H1 (cell line): ENCODE results near the gene RNF182. TPM values are rescaled to one million over a fixed set of nuclear protein-coding genes. Genes with fewer than 3 reads are reported as not detected.

ENCODE experiments used
- CTCF ChIA-PET: fragments of 300-600 bp; sonication (Branson Sonifier 250); formaldehyde crosslinking; loops from one replicate; lab custom pipeline; 2021; ENCODE audit not compliant: partially characterized antibody; lab: Charles Lee
- POLR2A ChIA-PET: fragments of 300-600 bp; sonication (Branson Sonifier 250); formaldehyde crosslinking; loops from one replicate; lab custom pipeline; 2021; ENCODE audit warnings: inconsistent platforms; ENCODE audit not compliant: partially characterized antibody; lab: Charles Lee
- DNase-seq, 2 experiments: peaks; one replicate each; pipeline versions ENCODE4 v3.0.0 to v3.0.0-alpha.2; 2010 to 2022; ENCODE audit warnings: low spot score in 2 of 2, low read depth in 1 of 2, mixed read lengths in 1 of 2
- FAIRE-seq: peaks from 2 replicates; lab custom pipeline; 2011; peaks lifted over from hg19 to GRCh38; lab: Jason Lieb, UNC
- H2AFZ ChIP-seq: 2 replicates; pipeline ENCODE4 v1.8.1; 2012; ENCODE audit warnings: low read length, inconsistent platforms
- H2AK5ac ChIP-seq: 2 replicates; pipeline ENCODE4 v1.6.1; 2013; ENCODE audit warnings: low read depth, low read length
- H2BK120ac ChIP-seq: replicated peaks from 2 replicates; pipeline ENCODE3; 2013; ENCODE audit warnings: low read depth, low read length, inconsistent platforms
- H2BK12ac ChIP-seq: 2 replicates; pipeline ENCODE4 v1.6.1; 2013; ENCODE audit warnings: low read depth, low read length
- H2BK15ac ChIP-seq: 2 replicates; pipeline ENCODE4 v1.6.1; 2013; ENCODE audit warnings: low read length
- H2BK20ac ChIP-seq: 2 replicates; pipeline ENCODE4 v1.6.1; 2013; ENCODE audit warnings: low read length
- H2BK5ac ChIP-seq: 2 replicates; pipeline ENCODE4 v1.6.1; 2013; ENCODE audit warnings: low read depth, low read length
- H3K14ac ChIP-seq: 2 replicates; pipeline ENCODE4 v1.6.1; 2013; ENCODE audit warnings: inconsistent platforms; ENCODE audit not compliant: insufficient read length
- H3K18ac ChIP-seq: 2 replicates; pipeline ENCODE4 v1.6.1; 2013; ENCODE audit warnings: low read length; ENCODE audit errors: extremely low read depth
- H3K23ac ChIP-seq: 2 replicates; pipeline ENCODE4 v1.6.1; 2013; ENCODE audit warnings: inconsistent platforms; ENCODE audit not compliant: insufficient read length
- H3K23me2 ChIP-seq: 2 replicates; pipeline ENCODE4 v1.6.1; 2013; ENCODE audit warnings: low read depth, low read length
- H3K27ac ChIP-seq: 2 replicates; pipeline ENCODE4 v1.6.1; 2011; ENCODE audit warnings: low read depth, low read length, inconsistent platforms
- H3K27me3 ChIP-seq, 4 experiments: replicated peaks in 1 of 4; 1 replicate in 1 of 4; 2 replicates in 3 of 4; pipeline versions ENCODE4 v1.6.1 to v1.8.1; 2011 to 2013; ENCODE audit warnings: low read length in 3 of 4, mild to moderate bottlenecking in 3 of 4, inconsistent platforms in 2 of 4, mixed read lengths in 2 of 4, moderate library complexity in 1 of 4; ENCODE audit not compliant: control insufficient read depth in 3 of 4, insufficient read depth in 3 of 4; ENCODE audit errors: extremely low read depth in 1 of 4
- H3K36me3 ChIP-seq, 4 experiments: 2 replicates each; pipeline versions ENCODE4 v1.6.1 to v1.8.1; 2011 to 2013; ENCODE audit warnings: mild to moderate bottlenecking in 4 of 4, low read length in 3 of 4, moderate library complexity in 2 of 4, control low read depth in 1 of 4, inconsistent platforms in 1 of 4; ENCODE audit not compliant: insufficient read depth in 4 of 4, control insufficient read depth in 2 of 4
- H3K4ac ChIP-seq: replicated peaks from 2 replicates; pipeline ENCODE3; 2013; ENCODE audit warnings: low read length, low read depth, mixed read lengths, inconsistent platforms; ENCODE audit not compliant: insufficient read length
- H3K4me1 ChIP-seq, 4 experiments: replicated peaks in 1 of 4; 1 replicate in 1 of 4; 2 replicates in 3 of 4; pipeline versions ENCODE4 v1.6.1 to v1.8.1; 2011 to 2013; ENCODE audit warnings: low read length in 3 of 4, inconsistent platforms in 2 of 4, mixed read lengths in 1 of 4; ENCODE audit not compliant: insufficient read depth in 4 of 4, control insufficient read depth in 3 of 4
- H3K4me2 ChIP-seq, 2 experiments: 2 replicates each; pipeline versions ENCODE4 v1.6.1 to v1.8.1; 2011 to 2013; ENCODE audit warnings: low read depth in 2 of 2, low read length in 2 of 2, control low read depth in 1 of 2, inconsistent platforms in 1 of 2, mild to moderate bottlenecking in 1 of 2; ENCODE audit not compliant: insufficient read depth in 1 of 2
- H3K4me3 ChIP-seq, 4 experiments: fragments of 200-600, 300-600 bp in 1 of 4; sonication (generic), shearing (Covaris generic), sonication (Bioruptor Twin) in 1 of 4; 2 replicates each; pipeline versions ENCODE4 v1.5.1 to v1.8.1; 2011 to 2016; ENCODE audit warnings: low read length in 4 of 4, low read depth in 3 of 4, control low read depth in 2 of 4, inconsistent platforms in 2 of 4, mild to moderate bottlenecking in 2 of 4, mixed read lengths in 1 of 4, moderate library complexity in 1 of 4; ENCODE audit not compliant: insufficient read depth in 2 of 4; ENCODE audit errors: extremely low read depth in 1 of 4
- H3K56ac ChIP-seq: replicated peaks from 2 replicates; pipeline ENCODE3; 2013; ENCODE audit warnings: low read depth, mild to moderate bottlenecking, mixed read lengths, low read length, inconsistent platforms; ENCODE audit not compliant: insufficient read length
- H3K79me1 ChIP-seq: 2 replicates; pipeline ENCODE4 v1.6.1; 2013; ENCODE audit warnings: low read depth, low read length, control low read depth
- H3K79me2 ChIP-seq, 2 experiments: 2 replicates each; pipeline versions ENCODE4 v1.6.1 to v1.8.1; 2012 to 2013; ENCODE audit warnings: low read length in 2 of 2, mild to moderate bottlenecking in 2 of 2, inconsistent platforms in 1 of 2; ENCODE audit not compliant: insufficient read depth in 2 of 2, control insufficient read depth in 1 of 2
- H3K9ac ChIP-seq, 4 experiments: replicated peaks in 1 of 4; 1 replicate in 1 of 4; 2 replicates in 3 of 4; pipeline versions ENCODE4 v1.6.1 to v1.8.1; 2011 to 2013; ENCODE audit warnings: low read depth in 3 of 4, low read length in 3 of 4, control low read depth in 2 of 4, mild to moderate bottlenecking in 2 of 4, moderate library complexity in 2 of 4, inconsistent platforms in 1 of 4; ENCODE audit errors: extremely low read depth in 1 of 4
- H3K9me3 ChIP-seq, 2 experiments: 2 replicates each; pipeline versions ENCODE4 v1.6.1 to v1.8.1; 2012 to 2013; ENCODE audit warnings: mild to moderate bottlenecking in 2 of 2, moderate library complexity in 2 of 2, control low read depth in 1 of 2, inconsistent platforms in 1 of 2, low read depth in 1 of 2, low read length in 1 of 2, mixed read lengths in 1 of 2; ENCODE audit not compliant: insufficient read depth in 2 of 2
- H4K20me1 ChIP-seq, 2 experiments: replicated peaks in 1 of 2; 2 replicates each; pipeline versions ENCODE3 to v1.8.1; 2011 to 2013; ENCODE audit warnings: inconsistent platforms in 2 of 2, low read length in 2 of 2, mild to moderate bottlenecking in 1 of 2; ENCODE audit not compliant: insufficient read depth in 2 of 2, control insufficient read depth in 1 of 2
- H4K5ac ChIP-seq: 2 replicates; pipeline ENCODE4 v1.6.1; 2013; ENCODE audit warnings: low read length, low read depth, mixed read lengths, inconsistent platforms; ENCODE audit not compliant: insufficient read length
- H4K8ac ChIP-seq: 2 replicates; pipeline ENCODE4 v1.8.0; 2013; ENCODE audit warnings: mild to moderate bottlenecking, moderate library complexity, low read length, inconsistent platforms; ENCODE audit not compliant: insufficient read depth; ENCODE audit errors: extremely low read depth
- H4K91ac ChIP-seq: replicated peaks from 2 replicates; pipeline ENCODE3; 2013; ENCODE audit warnings: low read length, mixed read lengths, inconsistent platforms; ENCODE audit not compliant: insufficient read length
- CBX8 ChIP-seq: fragments of 300-800, 300-1000 bp; sonication (generic); IDR thresholded peaks from 2 replicates; pipeline ENCODE4 v1.7.1; 2016; ENCODE audit warnings: low read depth, low read length, borderline replicate concordance
- CTBP2 ChIP-seq: IDR thresholded peaks from 2 replicates; pipeline ENCODE4 v1.7.0; 2011; ENCODE audit warnings: borderline replicate concordance, mild to moderate bottlenecking, moderate library complexity, mixed read lengths, low read length; ENCODE audit not compliant: insufficient read depth, insufficient read length
- EGR1 ChIP-seq: IDR thresholded peaks from 2 replicates; pipeline ENCODE4 v1.6.1; 2011; ENCODE audit warnings: low read depth, low read length, borderline replicate concordance
- PHF8 ChIP-seq: fragments of 200-600 bp; sonication (generic); conservative IDR thresholded peaks from 2 replicates; pipeline ENCODE4 v1.7.1; 2012; ENCODE audit warnings: low read depth, mild to moderate bottlenecking, inconsistent platforms, low read length, moderate library complexity
- SIRT6 ChIP-seq: IDR thresholded peaks from one replicate; pipeline ENCODE4 v1.7.1; 2012; ENCODE audit warnings: low read length, inconsistent platforms
- SRF ChIP-seq: IDR thresholded peaks from 2 replicates; pipeline ENCODE4 v1.6.1; 2011; ENCODE audit warnings: mild to moderate bottlenecking, low read depth, low read length, moderate library complexity
- SUZ12 ChIP-seq: fragments of 200-600 bp; sonication (generic); IDR thresholded peaks from 2 replicates; pipeline ENCODE4 v1.6.1; 2012; ENCODE audit warnings: mild to moderate bottlenecking, inconsistent platforms, low read length, moderate library complexity, mixed read lengths
- WGBS, 2 experiments: shearing (Covaris generic) in 1 of 2; methylation state at CpG; one replicate each; pipeline versions ENCODE4 v1.1.6 to v1.1.7; 2013 to 2015; ENCODE audit warnings: low lambda C conversion rate in 2 of 2, mixed read lengths in 2 of 2, inconsistent platforms in 1 of 2, low coverage in 1 of 2, missing lambda C conversion rate in 1 of 2; ENCODE audit not compliant: insufficient replicate concordance in 2 of 2, insufficient coverage in 1 of 2, insufficient read length in 1 of 2; ENCODE audit errors: extremely low coverage in 1 of 2, missing lambda C conversion rate in 1 of 2; 5-methylcytosine and 5-hydroxymethylcytosine counted together
- polyA plus RNA-seq, 7 experiments: library from polyadenylated mRNA; depleted of rRNA in 3 of 7; stranded (reverse) in 5 of 7; unstranded in 2 of 7; fragments of >200 nt in 5 of 7; fragments of 200-250 nt in 2 of 7; gene quantifications; 1 replicate in 5 of 7; 2 replicates in 1 of 7; 4 replicates in 1 of 7; pipeline versions ENCODE4 v1.2.1 to v1.2.3, GENCODE V29; 2011 to 2013; ENCODE audit warnings: missing spikeins in 2 of 7, mixed read lengths in 2 of 7
- total RNA-seq: library from RNA; stranded (reverse); fragmentation: NEBNext Ultra II Directional; extraction: Animal tissue kit (Norgen Biotek cat#: 25700); gene quantifications from 2 replicates; pipeline ENCODE4 v1.2.1, GENCODE V29; 2021
- TF ChIP-seq, protein P1 (sequence below): IDR thresholded peaks from 2 replicates; pipeline ENCODE4 v1.6.1; 2012; ENCODE audit warnings: low read length, inconsistent platforms
- TF ChIP-seq, protein P2 (sequence below): IDR thresholded peaks from 2 replicates; pipeline ENCODE4 v1.6.1; 2011; ENCODE audit warnings: low read length, improper control_type of control experiment

Gene RNF182
- total and polyA plus RNA-seq, 2 of the 8 experiments (the other 6 are each of a cell fraction or from before 2014, with no cell fraction given): 6.2 to 10.7 TPM

DNA sequence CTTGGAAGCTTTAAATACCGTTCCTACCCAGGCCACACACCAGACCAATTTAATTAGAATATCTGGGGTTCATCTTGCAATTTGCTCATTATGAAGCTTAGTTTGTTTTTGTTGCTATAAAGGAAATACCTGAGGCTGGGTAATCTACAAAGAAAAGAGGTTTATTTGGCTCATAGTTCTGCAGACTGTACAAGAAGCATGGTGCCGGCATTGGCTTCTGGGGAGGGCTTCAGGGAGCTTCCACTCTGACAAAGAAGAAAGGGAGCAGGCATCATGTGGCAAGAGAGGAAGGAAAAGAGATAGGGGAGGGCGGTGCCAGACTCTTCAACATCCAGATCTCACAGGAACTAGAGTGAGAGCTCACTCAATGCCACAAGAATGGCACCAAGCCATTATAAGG lies 73.6 kb downstream of the RNF182 start:
- ChIA-PET POLR2A (interaction anchor here (0.5 to 0.8 kb wide), 2 partner anchors 23 kb away, joined by 3 read pairs; no protein-coding TSS in a partner anchor), CTCF (interaction anchor here (0.6 to 1.8 kb wide), 6 partner anchors 36 to 90 kb away, joined by 3 to 6 read pairs (median 3); no protein-coding TSS in a partner anchor)
- Histone ChIP-seq H3K79me1 (no peaks in the 10 kb centered on the region), H2AK5ac (no peak overlapping the region), H3K4me2 (no peak overlapping the region), H2BK5ac (no peak overlapping the region), H3K18ac (no peak overlapping the region), H3K9me3 (peaks cover 0 to 8% of the 10 kb centered on the region in 2 experiments; a peak in 1 of 4 replicates), H4K5ac (no peak overlapping the region), H3K23me2 (no peaks in the 10 kb centered on the region), H3K36me3 (no peaks in the 10 kb centered on the region), H2BK12ac (no peak overlapping the region), H3K4me3 (no peak overlapping the region), H3K9ac (no peak overlapping the region), H3K23ac (no peak overlapping the region), H3K27ac (no peak overlapping the region), H4K20me1 (no peaks in the 10 kb centered on the region), H4K8ac (no peak overlapping the region), H2BK120ac (no peak overlapping the region), H4K91ac (no peak overlapping the region), H3K4me1 (0 out of 7 replicates have a peak, but pooled peaks cover 0 to 2% (median 0%) of the 10 kb centered on the region in 4 experiments), H2AFZ (no peak overlapping the region), H3K79me2 (no peaks in the 10 kb centered on the region), H3K27me3 (no peaks in the 10 kb centered on the region), H3K14ac (no peak overlapping the region), H3K56ac (no peak overlapping the region), H3K4ac (no peak overlapping the region), H2BK20ac (no peak overlapping the region), H2BK15ac (no peak overlapping the region)
- no peak for DNase-seq
- 89% methylated on average over 3 of the region's 3 CpGs; no CpG with 5 or more reads in 1 of the 2 experiments for WGBS, 2 experiments
- no peak for FAIRE-seq
- TF ChIP-seq CBX8: no peak
- TF ChIP-seq SIRT6: no peak
- no peak for TF ChIP-seq SUZ12
- TF ChIP-seq, protein P1, sequence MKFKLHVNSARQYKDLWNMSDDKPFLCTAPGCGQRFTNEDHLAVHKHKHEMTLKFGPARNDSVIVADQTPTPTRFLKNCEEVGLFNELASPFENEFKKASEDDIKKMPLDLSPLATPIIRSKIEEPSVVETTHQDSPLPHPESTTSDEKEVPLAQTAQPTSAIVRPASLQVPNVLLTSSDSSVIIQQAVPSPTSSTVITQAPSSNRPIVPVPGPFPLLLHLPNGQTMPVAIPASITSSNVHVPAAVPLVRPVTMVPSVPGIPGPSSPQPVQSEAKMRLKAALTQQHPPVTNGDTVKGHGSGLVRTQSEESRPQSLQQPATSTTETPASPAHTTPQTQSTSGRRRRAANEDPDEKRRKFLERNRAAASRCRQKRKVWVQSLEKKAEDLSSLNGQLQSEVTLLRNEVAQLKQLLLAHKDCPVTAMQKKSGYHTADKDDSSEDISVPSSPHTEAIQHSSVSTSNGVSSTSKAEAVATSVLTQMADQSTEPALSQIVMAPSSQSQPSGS: no peak
- no peak for TF ChIP-seq EGR1
- TF ChIP-seq, protein P2, sequence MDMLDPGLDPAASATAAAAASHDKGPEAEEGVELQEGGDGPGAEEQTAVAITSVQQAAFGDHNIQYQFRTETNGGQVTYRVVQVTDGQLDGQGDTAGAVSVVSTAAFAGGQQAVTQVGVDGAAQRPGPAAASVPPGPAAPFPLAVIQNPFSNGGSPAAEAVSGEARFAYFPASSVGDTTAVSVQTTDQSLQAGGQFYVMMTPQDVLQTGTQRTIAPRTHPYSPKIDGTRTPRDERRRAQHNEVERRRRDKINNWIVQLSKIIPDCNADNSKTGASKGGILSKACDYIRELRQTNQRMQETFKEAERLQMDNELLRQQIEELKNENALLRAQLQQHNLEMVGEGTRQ: no peak
- TF ChIP-seq CTBP2: no peak
- TF ChIP-seq PHF8: no peak
- TF ChIP-seq SRF: no peak
